Skeletal muscle tissue (tissue), 4 donors: ENCODE measurements around the gene MIGA1. TPM values are rescaled to one million over a fixed set of nuclear protein-coding genes. Genes with fewer than 3 reads are reported as not detected.
"Not testable (repeated sequence)": the region's sequence is repeated elsewhere in the genome, so short reads cannot be mapped to it uniquely, and the experiment has no call there.

Experiments
- H3K27ac ChIP-seq: one replicate; pipeline ENCODE4 v1.7.0; 2013; ENCODE audit warnings: mild to moderate bottlenecking, low read depth, low read length, inconsistent platforms
- H3K27me3 ChIP-seq, 3 donors: one replicate each; pipeline ENCODE4 v1.7.0; 2013; ENCODE audit warnings: low read length in 3 of 3; ENCODE audit not compliant: control insufficient read depth in 3 of 3, insufficient read depth in 3 of 3
- H3K36me3 ChIP-seq, 3 donors: one replicate each; pipeline ENCODE4 v1.7.0; 2013; ENCODE audit warnings: low read length in 3 of 3; ENCODE audit not compliant: control insufficient read depth in 3 of 3, insufficient read depth in 3 of 3
- H3K4me1 ChIP-seq, 3 donors: one replicate each; pipeline ENCODE4 v1.7.0; 2013; ENCODE audit warnings: low read length in 3 of 3, mild to moderate bottlenecking in 3 of 3; ENCODE audit not compliant: control insufficient read depth in 3 of 3, insufficient read depth in 3 of 3
- H3K4me3 ChIP-seq, 3 donors: one replicate each; pipeline ENCODE4 v1.7.0; 2013; ENCODE audit warnings: low read length in 3 of 3
- H3K9ac ChIP-seq, 3 donors: one replicate each; pipeline ENCODE4 v1.7.0; 2013; ENCODE audit warnings: low read length in 3 of 3, mild to moderate bottlenecking in 3 of 3, moderate library complexity in 2 of 3, low read depth in 1 of 3
- H3K9me3 ChIP-seq, 3 donors: one replicate each; pipeline ENCODE4 v1.7.0; 2013; ENCODE audit warnings: low read length in 3 of 3; ENCODE audit not compliant: control insufficient read depth in 3 of 3
- total RNA-seq: library from RNA; depleted of rRNA; stranded (reverse); fragments of >200 nt; gene quantifications from one replicate; pipeline ENCODE4 v1.2.3, GENCODE V29; 2014
- donor health status: Osteomylitis.

Gene MIGA1
- total RNA-seq, 1 donor from 2014 or later = 19.8 TPM

DNA sequence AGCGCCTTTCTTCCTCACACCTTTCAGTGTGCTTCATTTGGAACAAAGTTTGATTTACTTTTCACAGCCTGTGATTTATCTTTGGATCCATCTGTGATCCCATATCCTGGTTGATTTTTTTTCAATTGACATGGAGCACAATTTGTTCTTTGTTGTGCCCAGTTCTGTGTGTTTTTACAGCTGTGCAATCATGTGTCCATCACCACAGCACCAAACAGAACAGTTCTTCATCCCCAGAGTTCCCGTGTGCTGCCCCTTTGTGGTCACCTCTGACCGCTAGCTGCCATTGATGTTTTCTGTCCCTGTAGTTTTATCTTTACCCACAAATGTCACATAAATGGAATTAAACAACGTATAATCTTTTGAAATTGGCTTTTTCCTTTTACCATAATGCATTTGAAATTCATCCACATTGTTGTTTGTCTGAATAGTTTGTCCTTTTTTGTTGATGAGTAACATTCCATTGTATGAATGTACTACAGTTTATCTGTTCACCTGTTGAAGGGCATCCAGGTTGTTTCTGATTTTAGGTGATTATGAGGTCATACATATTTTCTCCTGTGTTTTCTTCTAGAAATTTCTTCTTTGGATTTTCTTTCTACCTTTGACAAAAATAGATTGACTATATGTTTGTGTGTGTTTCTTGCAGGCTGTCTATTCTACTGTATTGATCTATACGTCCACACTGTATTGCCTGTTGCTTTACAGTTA is 17.4 kb downstream of the MIGA1 start:
- Histone ChIP-seq H3K27me3 (no peaks in the 10 kb centered on the region), H3K9me3 (no peaks in the 10 kb centered on the region), H3K4me1 (no peaks in the 10 kb centered on the region), H3K36me3 (peaks cover 0 to 3% (median 0%) of the 10 kb centered on the region in 3 donors), H3K9ac (no peak overlapping the region), H3K27ac (no peak overlapping the region), H3K4me3 (no peak overlapping the region)

DNA sequence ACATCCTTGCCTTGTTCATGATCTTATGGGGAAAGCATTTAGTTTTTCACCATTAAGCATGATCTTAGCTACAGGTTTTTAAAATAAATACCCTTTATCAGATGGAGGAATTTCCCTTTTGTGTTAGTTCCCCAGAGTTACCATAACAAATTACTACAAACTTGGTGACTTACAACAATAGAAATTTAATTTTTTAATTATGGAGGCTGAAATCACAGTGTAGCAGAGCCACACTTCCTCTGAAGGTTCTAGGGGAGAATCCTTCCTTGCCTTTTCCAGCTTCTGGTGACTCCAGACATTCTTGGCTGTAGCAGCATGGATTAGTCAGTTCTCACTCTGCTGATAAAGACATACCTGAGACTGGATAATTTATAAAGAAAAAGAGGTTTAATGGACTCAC is 18.5 kb downstream of the MIGA1 start:
- Histone ChIP-seq H3K4me1 (no peaks in the 10 kb centered on the region), H3K4me3 (no peak overlapping the region), H3K27me3 (no peaks in the 10 kb centered on the region)

DNA sequence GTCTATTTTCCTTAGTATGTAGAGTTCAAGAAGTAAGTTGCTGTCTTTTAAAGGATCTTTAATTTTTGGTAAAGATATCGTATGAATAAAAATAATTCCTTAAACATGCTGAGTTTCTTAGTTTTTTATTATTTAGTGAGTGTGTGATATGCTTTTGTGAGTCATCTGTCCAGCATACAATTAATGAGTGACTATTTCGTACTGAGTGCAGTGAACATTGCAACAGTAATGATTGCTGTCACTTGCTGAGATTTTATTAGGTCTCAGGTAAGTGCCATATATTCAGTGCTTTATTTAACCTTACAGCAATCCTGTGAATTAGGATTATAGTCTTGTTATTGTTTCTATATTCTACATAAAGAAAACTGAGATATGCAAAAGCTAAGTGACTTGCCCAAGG is 22.6 kb downstream of the MIGA1 start:
- H3K4me3 ChIP-seq = no peak overlapping the region
- H3K36me3 ChIP-seq = peaks cover 0 to 14% (median 6%) of the 10 kb centered on the region in 3 donors

More for the DNA sequence above, 18.5 kb downstream of the MIGA1 start:
- H3K9ac ChIP-seq = no peak overlapping the region
- peaks cover 0 to 8% (median 0%) of the 10 kb centered on the region in 3 donors for H3K36me3 ChIP-seq
- H3K27ac ChIP-seq = no peak overlapping the region
- no peaks in the 10 kb centered on the region for H3K9me3 ChIP-seq

DNA sequence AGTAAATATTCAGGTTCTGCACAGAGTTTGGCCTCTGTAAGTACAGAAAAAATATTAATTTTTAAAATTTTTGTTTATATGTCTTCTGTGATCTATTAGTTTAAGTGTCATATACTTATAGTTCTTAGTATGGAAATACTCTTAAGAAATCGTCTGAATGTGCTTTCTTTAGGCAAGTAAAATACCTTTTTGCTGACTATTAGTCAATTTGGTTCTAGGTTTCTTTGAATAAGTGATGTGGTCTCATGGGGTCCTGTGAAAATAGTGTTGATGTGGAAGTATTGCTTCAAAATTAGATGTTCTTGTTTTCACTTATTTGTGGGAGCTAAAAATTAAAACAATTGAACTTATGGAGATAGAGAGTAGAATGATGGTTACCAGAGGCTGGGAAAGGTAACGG is 23.9 kb downstream of the MIGA1 start:
- Histone ChIP-seq H3K4me1 (no peaks in the 10 kb centered on the region), H3K27ac (no peak overlapping the region), H3K4me3 (no peak overlapping the region), H3K9ac (no peak overlapping the region), H3K27me3 (no peaks in the 10 kb centered on the region), H3K9me3 (no peaks in the 10 kb centered on the region), H3K36me3 (peaks cover 4 to 21% (median 14%) of the 10 kb centered on the region in 3 donors)

More for the DNA sequence above, 22.6 kb downstream of the MIGA1 start:
- H3K9me3 ChIP-seq = no peaks in the 10 kb centered on the region
- H3K9ac ChIP-seq = no peak overlapping the region
- H3K27ac ChIP-seq = no peak overlapping the region
- no peaks in the 10 kb centered on the region for H3K4me1 ChIP-seq
- H3K27me3 ChIP-seq = no peaks in the 10 kb centered on the region

DNA sequence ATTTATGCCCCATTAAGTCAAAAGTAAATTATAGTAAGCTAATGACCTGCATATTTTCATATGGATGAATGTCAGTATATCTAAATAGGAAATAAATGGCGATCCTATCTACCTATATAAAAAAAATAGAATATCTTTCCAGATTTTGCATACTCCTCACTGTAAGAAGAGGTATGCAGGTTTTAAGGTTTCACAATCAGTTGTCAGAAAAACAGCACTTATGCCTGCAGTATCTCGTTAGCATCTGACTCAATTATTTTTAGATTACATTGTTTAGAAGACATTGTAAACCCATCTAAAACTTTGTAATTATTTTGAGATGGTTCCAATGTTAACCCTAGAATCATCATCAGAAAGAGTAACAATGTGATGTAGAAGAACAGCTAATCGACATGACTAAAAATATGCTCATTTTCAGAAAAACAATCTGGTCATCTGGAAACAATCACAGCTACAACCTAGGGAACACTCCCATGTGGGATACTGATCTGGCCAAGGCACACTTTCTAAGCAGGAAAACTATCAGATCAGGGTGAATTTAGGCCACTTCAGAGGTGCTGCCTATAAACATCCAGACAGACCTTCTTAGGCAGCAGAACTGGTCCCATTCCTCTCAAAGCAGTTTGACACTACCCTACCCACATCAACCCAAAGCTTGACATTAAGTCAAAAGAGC is 30.5 kb downstream of the MIGA1 start:
- not testable (repeated sequence) for H3K9ac ChIP-seq, H3K27ac ChIP-seq, H3K4me1 ChIP-seq, H3K27me3 ChIP-seq, H3K9me3 ChIP-seq, H3K4me3 ChIP-seq
- peaks cover 10 to 27% (median 21%) of the 10 kb centered on the region in 3 donors for H3K36me3 ChIP-seq

DNA sequence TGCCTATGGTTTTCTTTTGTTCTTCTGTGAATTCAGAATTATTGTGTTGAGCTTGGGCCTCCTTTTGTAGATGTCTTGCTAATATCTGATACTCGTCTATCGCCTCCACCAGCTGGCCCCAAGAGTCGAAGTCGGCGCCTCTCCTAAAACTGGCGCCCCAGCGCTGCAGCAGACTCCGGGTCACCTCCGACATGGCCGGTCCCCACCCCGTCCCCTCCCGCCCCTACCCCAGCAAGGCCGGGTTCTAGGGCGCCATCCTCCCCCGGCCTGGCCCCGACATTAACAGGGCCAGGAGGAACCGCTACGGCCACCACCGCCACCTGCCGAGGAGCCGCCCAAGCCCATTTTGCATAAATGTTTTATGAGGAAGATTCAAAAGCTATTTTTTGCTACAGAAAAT is 32.1 kb downstream of the MIGA1 start:
- H3K4me1 ChIP-seq, H3K9me3 ChIP-seq, H3K27ac ChIP-seq, H3K4me3 ChIP-seq, H3K27me3 ChIP-seq, H3K9ac ChIP-seq: not testable (repeated sequence)
- peaks cover 10 to 28% (median 19%) of the 10 kb centered on the region in 3 donors for H3K36me3 ChIP-seq

DNA sequence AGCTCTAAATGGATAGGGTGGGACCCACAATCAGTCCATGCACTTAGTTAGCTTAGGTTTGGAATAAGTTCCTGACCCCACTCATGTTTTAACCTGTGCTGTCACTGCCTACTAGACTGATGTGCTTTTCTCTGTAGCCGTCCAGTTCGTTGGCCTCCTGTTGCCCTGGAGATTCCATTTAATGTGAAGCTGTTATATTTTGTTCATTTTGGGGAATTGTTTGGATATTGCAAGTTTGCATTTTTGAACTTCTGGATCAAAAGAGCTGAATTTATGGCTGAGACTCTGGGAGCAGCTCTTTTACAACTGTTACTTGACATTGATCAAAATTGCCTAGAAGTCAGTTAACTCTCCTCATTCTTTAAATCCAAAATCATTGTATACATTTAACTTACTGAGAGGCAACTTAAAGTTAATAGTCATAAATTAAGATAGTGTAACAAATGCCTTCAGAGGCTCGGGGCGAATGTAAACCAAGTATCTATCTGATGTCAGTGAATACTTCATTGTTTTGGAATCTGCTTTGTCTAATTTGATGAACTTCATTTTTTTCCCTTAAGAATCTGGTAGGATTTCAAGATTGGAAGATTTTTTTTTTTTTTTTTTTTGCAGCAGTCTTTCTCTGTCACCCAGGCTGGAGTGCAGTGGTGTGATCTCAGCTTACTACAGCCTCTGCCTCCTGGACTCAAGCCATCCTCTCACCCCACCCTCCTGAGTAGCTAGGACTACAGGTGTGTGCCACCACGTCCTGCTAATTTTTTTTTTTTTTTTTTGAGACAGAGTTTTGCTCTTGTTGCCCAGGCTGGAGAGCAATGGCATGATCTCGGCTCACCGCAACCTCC is 38.1 kb downstream of the MIGA1 start:
- H3K27me3 ChIP-seq = no peaks in the 10 kb centered on the region
- no peaks in the 10 kb centered on the region for H3K9me3 ChIP-seq
- H3K4me1 ChIP-seq = no peaks in the 10 kb centered on the region
- H3K9ac ChIP-seq = no peak overlapping the region
- no peak overlapping the region for H3K27ac ChIP-seq
- H3K36me3 ChIP-seq = peaks cover 11 to 27% (median 15%) of the 10 kb centered on the region in 3 donors
- H3K4me3 ChIP-seq = no peak overlapping the region

DNA sequence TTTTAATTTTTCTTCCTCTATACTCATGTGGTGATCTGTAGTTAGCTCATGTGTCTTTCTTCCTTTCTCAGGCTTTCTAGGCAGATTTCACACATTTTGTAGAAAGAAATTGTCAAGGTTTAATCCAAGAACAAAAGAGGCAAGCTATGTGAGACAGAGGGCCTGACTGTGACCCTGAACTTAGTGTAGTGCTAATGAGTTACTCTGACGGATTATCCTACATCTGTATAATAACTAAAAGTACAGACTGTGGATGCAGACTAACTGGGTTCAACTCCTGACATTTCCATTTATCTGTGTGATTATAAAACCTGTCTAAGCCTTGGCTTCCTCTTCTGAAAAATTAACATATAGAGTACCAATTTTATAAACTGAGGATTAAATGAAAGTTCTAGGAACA is 40.7 kb downstream of the MIGA1 start:
- Histone ChIP-seq H3K4me3 (no peak overlapping the region), H3K27me3 (no peaks in the 10 kb centered on the region), H3K9ac (no peak overlapping the region), H3K36me3 (peaks cover 6 to 13% (median 11%) of the 10 kb centered on the region in 3 donors), H3K27ac (no peak overlapping the region), H3K9me3 (no peaks in the 10 kb centered on the region), H3K4me1 (peaks cover 0 to 8% (median 7%) of the 10 kb centered on the region in 3 donors)

DNA sequence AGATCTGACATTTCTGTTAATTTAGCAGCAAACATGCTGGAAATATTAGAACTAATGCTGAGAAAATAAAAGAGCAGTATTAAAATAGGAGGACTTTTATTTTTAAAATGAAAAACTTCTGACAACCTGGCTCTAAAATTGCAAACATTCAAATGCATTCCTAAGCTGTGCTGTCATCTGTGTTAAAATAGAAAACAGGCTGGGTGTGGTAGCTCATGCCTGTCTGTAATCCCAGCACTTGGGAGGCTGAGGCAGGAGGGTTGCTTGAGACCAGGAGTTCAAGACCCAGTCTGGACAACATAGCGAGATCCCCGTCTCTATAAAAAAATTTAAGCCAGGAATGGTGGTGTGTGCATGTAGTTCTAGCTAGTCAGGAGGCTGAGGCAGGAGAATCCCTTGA is 44.6 kb downstream of the MIGA1 start:
- Histone ChIP-seq H3K36me3 (peaks cover 2 to 5% (median 3%) of the 10 kb centered on the region in 3 donors), H3K9me3 (no peaks in the 10 kb centered on the region), H3K27me3 (no peaks in the 10 kb centered on the region), H3K9ac (peak overlapping the region in 1 of 3 donors; percentile 3), H3K27ac (no peak overlapping the region), H3K4me3 (no peak overlapping the region), H3K4me1 (peaks cover 2 to 10% (median 8%) of the 10 kb centered on the region in 3 donors)
